ENCODE data around the gene TBC1D22B. TPM values are rescaled to one million over a fixed set of nuclear protein-coding genes. Genes with fewer than 3 reads are reported as not detected.
A peak's percentile ranks its signal among the peaks of the same experiment; 100 is the strongest.
"Not testable (repeated sequence)": the region's sequence is repeated elsewhere in the genome, so short reads cannot be mapped to it uniquely, and the experiment has no call there.

The TBC1D22B gene
- total RNA-seq, 2 donors from 2014 or later = 11.2 to 11.9 TPM

DNA sequence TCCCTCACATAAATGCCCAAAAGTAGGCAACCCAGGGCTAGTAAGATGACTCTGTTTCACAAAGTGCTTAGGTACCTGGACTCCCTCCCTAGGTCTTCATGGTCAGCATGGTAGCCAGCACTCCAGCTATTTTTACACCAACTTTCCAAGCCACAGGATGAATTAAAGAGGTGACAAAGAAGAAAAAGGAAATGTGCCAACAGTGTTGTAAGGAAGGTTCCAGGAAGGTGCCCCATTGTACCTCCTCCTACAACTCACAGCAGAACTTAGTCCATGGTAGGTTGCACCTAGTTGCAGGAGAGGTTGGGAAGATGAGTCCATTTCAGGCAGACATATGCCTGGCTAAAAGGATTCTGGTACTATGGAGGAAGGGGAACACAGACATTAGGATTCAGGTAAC, 76.5 kb downstream of the TBC1D22B start:
- no peak for DNase-seq
- H3K4me1 Mint-ChIP-seq = peaks cover 3% of the 10 kb centered on the region
- H3K27ac Mint-ChIP-seq = no peak overlapping the region
- H3K4me3 Mint-ChIP-seq = no peak overlapping the region
- no peaks in the 10 kb centered on the region for H3K9me3 ChIP-seq (ENCODE audit: control insufficient read depth, low read length, poor library complexity, severe bottlenecking)
- H3K27me3 Mint-ChIP-seq = no peaks in the 10 kb centered on the region
- peaks cover 2% of the 10 kb centered on the region for H3K36me3 Mint-ChIP-seq (ENCODE audit: low read depth)
- ATAC-seq = no peak

- not testable (repeated sequence) for DNase-seq; H3K27ac Mint-ChIP-seq; H3K27me3 Mint-ChIP-seq; H3K9me3 ChIP-seq (ENCODE audit: control insufficient read depth, low read length, poor library complexity, severe bottlenecking); H3K4me1 Mint-ChIP-seq; H3K36me3 Mint-ChIP-seq (ENCODE audit: low read depth); ATAC-seq; H3K4me3 Mint-ChIP-seq
Observed at GRCh38 chr6:37338317-37338716, 80.7 kb downstream of the TBC1D22B start.

DNA sequence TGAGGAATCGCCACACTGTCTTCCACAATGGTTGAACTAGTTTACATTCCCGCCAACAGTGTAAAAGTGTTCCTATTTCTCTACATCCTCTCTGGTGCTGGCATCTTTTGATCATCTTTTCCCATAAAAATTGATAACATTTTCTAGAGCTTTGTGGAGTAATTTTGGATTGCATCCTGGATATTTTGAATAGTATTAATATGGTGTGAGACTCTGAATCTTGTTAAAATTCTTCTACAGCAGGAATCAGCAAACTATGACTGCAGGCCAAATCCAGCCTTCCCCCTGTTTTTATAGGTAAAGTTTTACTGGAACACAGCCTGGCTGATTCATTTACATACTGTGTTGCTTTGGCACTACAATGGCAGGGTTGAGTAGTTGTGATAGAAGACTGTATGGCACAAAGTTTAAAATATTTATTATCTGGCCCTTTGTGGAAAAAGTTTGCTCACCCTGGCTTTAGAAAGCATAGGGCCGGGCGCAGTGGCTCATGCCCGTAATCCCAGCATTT, 81.2 kb downstream of the TBC1D22B start:
- Mint-ChIP-seq H3K27ac (no peak overlapping the region), H3K4me1 (no peaks in the 10 kb centered on the region), H3K4me3 (no peak overlapping the region), H3K36me3 (ENCODE audit: low read depth) (no peaks in the 10 kb centered on the region), H3K27me3 (peaks cover 6% of the 10 kb centered on the region)
- H3K9me3 ChIP-seq (ENCODE audit: control insufficient read depth, low read length, poor library complexity, severe bottlenecking) = no peaks in the 10 kb centered on the region
- DNase-seq (no peak), ATAC-seq (no peak)

- ATAC-seq = no peak
- Mint-ChIP-seq H3K4me3 (no peak overlapping the region), H3K36me3 (ENCODE audit: low read depth) (no peaks in the 10 kb centered on the region), H3K27me3 (peaks cover 15% of the 10 kb centered on the region), H3K27ac (no peak overlapping the region), H3K4me1 (no peaks in the 10 kb centered on the region)
- no peaks in the 10 kb centered on the region for H3K9me3 ChIP-seq (ENCODE audit: control insufficient read depth, low read length, poor library complexity, severe bottlenecking)
- DNase-seq = no peak
Observed at GRCh38 chr6:37339741-37340638, 82.4 kb downstream of the TBC1D22B start.

DNA sequence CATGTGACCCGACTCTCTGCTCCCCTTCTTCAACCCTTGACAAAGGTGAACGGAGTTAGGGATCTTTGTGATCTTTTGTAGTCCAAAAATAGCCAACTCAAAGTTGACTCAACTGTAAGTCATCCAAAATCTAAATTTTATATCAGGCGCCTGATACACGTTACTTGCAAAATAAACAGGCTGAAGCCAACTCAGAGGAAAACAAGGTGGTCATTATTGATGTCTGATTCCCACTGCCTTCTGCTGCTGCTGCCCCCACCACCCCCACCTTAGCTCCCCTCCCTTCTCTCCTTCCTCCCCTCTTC, 83.0 kb downstream of the TBC1D22B start:
- H3K9me3 ChIP-seq (ENCODE audit: control insufficient read depth, low read length, poor library complexity, severe bottlenecking) = no peaks in the 10 kb centered on the region
- DNase-seq (no peak), ATAC-seq (no peak)
- H3K4me3 Mint-ChIP-seq = no peak overlapping the region
- no peaks in the 10 kb centered on the region for H3K36me3 Mint-ChIP-seq (ENCODE audit: low read depth)
- no peaks in the 10 kb centered on the region for H3K4me1 Mint-ChIP-seq
- H3K27me3 Mint-ChIP-seq = peaks cover 15% of the 10 kb centered on the region
- no peak overlapping the region for H3K27ac Mint-ChIP-seq

DNA sequence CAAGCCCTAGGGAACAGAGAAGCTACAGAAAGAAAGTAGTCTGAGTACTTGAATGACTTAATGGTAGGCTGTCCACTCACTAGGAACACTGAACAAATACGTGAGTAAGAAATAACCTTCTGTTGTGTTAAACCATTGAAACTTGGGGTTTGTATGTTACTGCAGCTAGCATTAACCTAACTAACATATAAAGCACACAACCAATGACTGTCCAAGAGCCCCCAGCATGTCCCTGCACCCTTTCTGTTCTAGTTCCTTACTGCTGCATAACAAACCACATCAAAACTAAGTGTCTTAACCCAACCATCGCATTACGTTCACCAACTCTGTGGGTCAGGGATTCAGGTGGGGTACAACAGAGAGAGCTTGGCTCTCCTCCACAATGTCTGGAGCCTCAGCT, 85.7 kb downstream of the TBC1D22B start:
- DNase-seq (no peak), ATAC-seq (no peak)
- Mint-ChIP-seq H3K4me1 (peaks cover 2% of the 10 kb centered on the region), H3K4me3 (no peak overlapping the region), H3K27ac (no peak overlapping the region), H3K36me3 (ENCODE audit: low read depth) (no peaks in the 10 kb centered on the region), H3K27me3 (peaks cover 21% of the 10 kb centered on the region)
- H3K9me3 ChIP-seq (ENCODE audit: control insufficient read depth, low read length, poor library complexity, severe bottlenecking) = no peaks in the 10 kb centered on the region

GRCh38 chr6:37344308-37344707, 86.7 kb downstream of the TBC1D22B start:
- DNase-seq (no peak), ATAC-seq (no peak)
- Mint-ChIP-seq H3K4me1 (peaks cover 2% of the 10 kb centered on the region), H3K27ac (peak overlapping the region; percentile 43), H3K27me3 (peaks cover 21% of the 10 kb centered on the region), H3K36me3 (ENCODE audit: low read depth) (no peaks in the 10 kb centered on the region), H3K4me3 (no peak overlapping the region)
- no peaks in the 10 kb centered on the region for H3K9me3 ChIP-seq (ENCODE audit: control insufficient read depth, low read length, poor library complexity, severe bottlenecking)

GRCh38 chr6:37345804-37346203, 88.2 kb downstream of the TBC1D22B start:
- ATAC-seq; H3K4me1 Mint-ChIP-seq; H3K4me3 Mint-ChIP-seq; H3K36me3 Mint-ChIP-seq (ENCODE audit: low read depth); H3K9me3 ChIP-seq (ENCODE audit: control insufficient read depth, low read length, poor library complexity, severe bottlenecking); H3K27ac Mint-ChIP-seq; DNase-seq: not testable (repeated sequence)
- H3K27me3 Mint-ChIP-seq = peaks cover 21% of the 10 kb centered on the region

DNA sequence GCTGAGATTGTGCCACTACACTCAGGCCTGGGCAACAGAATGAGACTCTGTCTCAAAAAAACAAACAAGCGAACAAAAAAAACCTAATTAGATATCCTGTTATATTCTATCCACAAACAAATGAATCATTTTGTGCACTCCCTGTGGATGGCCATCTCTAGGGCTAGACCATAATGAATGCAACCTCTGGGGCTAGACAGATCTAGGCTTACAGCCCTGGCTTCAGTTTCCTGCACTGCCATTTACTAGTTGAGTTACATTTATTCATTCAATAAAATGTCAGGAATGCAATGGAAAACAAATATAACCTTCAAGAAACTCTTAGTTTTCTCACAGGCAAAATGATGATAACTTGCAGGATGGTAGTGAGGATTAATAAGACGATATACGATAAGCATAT, 89.6 kb downstream of the TBC1D22B start:
- DNase-seq (no peak), ATAC-seq (no peak)
- H3K36me3 Mint-ChIP-seq (ENCODE audit: low read depth) = no peaks in the 10 kb centered on the region
- H3K4me1 Mint-ChIP-seq = peaks cover 2% of the 10 kb centered on the region
- no peak overlapping the region for H3K27ac Mint-ChIP-seq
- peaks cover 21% of the 10 kb centered on the region for H3K27me3 Mint-ChIP-seq
- no peak overlapping the region for H3K4me3 Mint-ChIP-seq
- no peaks in the 10 kb centered on the region for H3K9me3 ChIP-seq (ENCODE audit: control insufficient read depth, low read length, poor library complexity, severe bottlenecking)

DNA sequence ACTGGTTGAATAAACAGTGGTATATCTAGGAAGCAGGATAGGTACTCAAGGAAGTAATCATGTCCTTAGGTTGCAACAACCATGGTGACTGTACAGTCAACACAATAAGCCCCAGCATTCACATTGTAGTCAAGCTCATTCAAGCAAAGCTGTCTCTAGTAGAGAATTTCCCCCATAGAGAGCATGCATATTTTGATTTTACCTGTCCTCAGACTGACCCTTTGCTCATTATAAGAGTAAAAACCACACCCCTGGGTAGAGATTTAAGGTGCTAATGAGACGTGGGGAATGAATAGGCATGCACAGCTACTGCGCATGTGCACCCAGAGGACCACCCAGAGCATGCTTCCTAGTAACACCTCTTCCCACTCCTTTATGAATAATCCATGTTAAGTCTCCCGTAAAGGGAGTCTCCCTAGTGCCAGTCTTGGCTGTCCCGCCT, 90.1 kb downstream of the TBC1D22B start:
- no peak overlapping the region for H3K4me3 Mint-ChIP-seq
- H3K9me3 ChIP-seq (ENCODE audit: control insufficient read depth, low read length, poor library complexity, severe bottlenecking) = no peaks in the 10 kb centered on the region
- peaks cover 21% of the 10 kb centered on the region for H3K27me3 Mint-ChIP-seq
- H3K4me1 Mint-ChIP-seq = peaks cover 2% of the 10 kb centered on the region
- H3K27ac Mint-ChIP-seq = no peak overlapping the region
- DNase-seq (no peak), ATAC-seq (no peak)
- no peaks in the 10 kb centered on the region for H3K36me3 Mint-ChIP-seq (ENCODE audit: low read depth)

- H3K27me3 Mint-ChIP-seq = peaks cover 7% of the 10 kb centered on the region
- no peak overlapping the region for H3K27ac Mint-ChIP-seq
- ATAC-seq = no peak
- peaks cover 3% of the 10 kb centered on the region for H3K36me3 Mint-ChIP-seq (ENCODE audit: low read depth)
- no peak for DNase-seq
- H3K4me1 Mint-ChIP-seq = peaks cover 22% of the 10 kb centered on the region
- H3K4me3 Mint-ChIP-seq = no peak overlapping the region
- no peaks in the 10 kb centered on the region for H3K9me3 ChIP-seq (ENCODE audit: control insufficient read depth, low read length, poor library complexity, severe bottlenecking)
Observed at GRCh38 chr6:37351027-37351426, 93.5 kb downstream of the TBC1D22B start.

GRCh38 chr6:37352384-37352783, 94.8 kb downstream of the TBC1D22B start:
- no peak for ATAC-seq
- Mint-ChIP-seq H3K27ac (no peak overlapping the region), H3K4me1 (peaks cover 21% of the 10 kb centered on the region), H3K4me3 (peak overlapping the region; percentile 83), H3K36me3 (ENCODE audit: low read depth) (peaks cover 3% of the 10 kb centered on the region), H3K27me3 (no peaks in the 10 kb centered on the region)
- no peak for DNase-seq
- no peaks in the 10 kb centered on the region for H3K9me3 ChIP-seq (ENCODE audit: control insufficient read depth, low read length, poor library complexity, severe bottlenecking)

DNA sequence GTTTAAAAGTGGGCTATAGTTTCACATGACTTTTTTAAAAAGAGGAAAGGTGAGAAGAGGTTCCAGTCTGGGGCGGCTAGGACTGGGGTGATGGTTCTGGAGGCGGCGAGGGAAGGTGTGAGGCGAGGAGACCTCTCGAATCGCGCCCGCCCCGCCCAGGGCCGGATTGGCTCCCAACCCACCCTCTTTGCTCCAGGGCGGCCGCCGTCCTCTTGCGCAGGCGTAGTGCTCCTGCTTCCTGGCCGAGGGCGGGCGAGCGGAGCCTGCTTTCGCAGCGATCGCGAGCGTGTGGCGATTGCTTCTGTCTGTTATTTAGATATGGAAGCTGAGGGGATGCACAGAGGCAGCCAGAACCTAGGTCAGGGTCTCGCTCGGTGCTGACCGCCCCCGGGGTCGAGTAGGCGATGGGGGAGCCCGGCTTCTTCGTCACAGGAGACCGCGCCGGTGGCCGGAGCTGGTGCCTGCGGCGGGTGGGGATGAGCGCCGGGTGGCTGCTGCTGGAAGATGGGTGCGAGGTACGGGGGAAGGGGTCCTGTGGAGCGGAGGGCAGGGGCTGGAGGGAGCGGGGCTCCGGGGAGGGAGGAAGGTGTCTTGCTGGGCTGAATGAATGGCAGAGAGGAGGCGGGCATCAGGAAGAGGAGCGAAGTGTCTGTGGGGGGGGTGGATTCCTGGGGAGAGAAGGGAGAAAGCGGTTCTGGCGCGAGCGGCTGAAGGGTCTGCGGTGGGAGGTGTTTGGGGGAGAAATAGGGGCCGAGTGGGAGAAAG, 96.4 kb downstream of the TBC1D22B start, which contains the start of gene RNF8:
Gene RNF8 (plus strand): TSS at position 223 of the 765 bp plus-strand sequence. CDS start 182 bp downstream, at position 405.
- peak; percentile 96 for ATAC-seq
- peak within 1 kb of the TSS; percentile 98 for H3K4me3 Mint-ChIP-seq
- peaks cover 32% of the 10 kb centered on the region for H3K4me1 Mint-ChIP-seq
- peak within 1 kb of the TSS; percentile 83 for H3K27ac Mint-ChIP-seq
- DNase-seq = peak; percentile 77 to 79 (median 78)
- no peaks in the 10 kb centered on the region for H3K27me3 Mint-ChIP-seq
- H3K9me3 ChIP-seq (ENCODE audit: control insufficient read depth, low read length, poor library complexity, severe bottlenecking) = no peaks in the 10 kb centered on the region
- peaks cover 3% of the 10 kb centered on the region for H3K36me3 Mint-ChIP-seq (ENCODE audit: low read depth)
